Ovary (tissue), 9 donors: ENCODE data around the gene RNU6-9. TPM values are rescaled to one million over a fixed set of nuclear protein-coding genes. Genes with fewer than 3 reads are reported as not detected.
"Not testable (repeated sequence)": the region's sequence is repeated elsewhere in the genome, so short reads cannot be mapped to it uniquely, and the experiment has no call there.

ENCODE experiments used
- DNase-seq, 5 donors: peaks; one replicate each; pipeline ENCODE4 v3.0.0-alpha.2; 2019 to 2020
- H3K27ac ChIP-seq, 2 donors: fragments of 200-600 bp; one replicate each; pipeline versions ENCODE4 v1.5.1 to v1.8.0; 2019 to 2022
- H3K27me3 ChIP-seq: fragments of 200-600 bp; one replicate; pipeline ENCODE4 v1.8.0; 2022
- H3K36me3 ChIP-seq: fragments of 200-600 bp; sonication (generic); one replicate; pipeline ENCODE4 v1.5.1; 2019
- H3K4me1 ChIP-seq: one replicate; pipeline ENCODE4 v1.8.1; 2013; ENCODE audit warnings: mild to moderate bottlenecking, moderate library complexity; ENCODE audit not compliant: insufficient read depth
- H3K4me3 ChIP-seq: fragments of 200-600 bp; sonication (generic); one replicate; pipeline ENCODE4 v1.5.1; 2017
- H3K9me3 ChIP-seq, 2 donors: fragments of 200-600 bp in 1 of 2; sonication (generic) in 1 of 2; one replicate each; pipeline versions ENCODE4 v1.5.1 to v1.8.1; 2013 to 2019; ENCODE audit warnings: mild to moderate bottlenecking in 1 of 2, moderate library complexity in 1 of 2
- CTCF ChIP-seq, 3 donors: fragments of 450-650 bp in 2 of 3; fragments of 200-600 bp in 1 of 3; IDR thresholded peaks; one replicate each; pipeline versions ENCODE4 v1.5.1 to v1.8.0; 2016 to 2022; ENCODE audit warnings: antibody characterized with exemption in 3 of 3, mild to moderate bottlenecking in 1 of 3
- EP300 ChIP-seq: sonication (generic); formaldehyde crosslinking; IDR thresholded peaks from one replicate; pipeline ENCODE4 v1.6.1; 2017; ENCODE audit warnings: antibody characterized with exemption
- POLR2A ChIP-seq: fragments of 450-650 bp; IDR thresholded peaks from one replicate; pipeline ENCODE4 v1.6.1; 2017; ENCODE audit warnings: antibody characterized with exemption, mild to moderate bottlenecking, moderate library complexity
- WGBS, 3 donors: extraction: QIAGEN DNeasy Blood & Tissue Kit in 1 of 3; methylation state at CpG; one replicate each; pipeline versions ENCODE4 v1.1.5 to v1.1.7; 2013 to 2017; 5-methylcytosine and 5-hydroxymethylcytosine counted together
- intact Hi-C, 4 donors: fragments of 100-400 bp; cut with DNase I; formaldehyde crosslinking; loops; one replicate each; pipeline versions ENCODE4 v1.11.0 to v1.15.1; 2022 to 2023
- polyA plus RNA-seq, 2 donors: library from polyadenylated mRNA; stranded (reverse); fragments of 200-250 nt in 1 of 2; fragments of 350-450 nt in 1 of 2; fragmentation: Illumina TruSeq in 1 of 2; extraction: RNeasy Lipid Tissue Mini Kit (QIAGEN cat#74804) in 1 of 2; gene quantifications; one replicate each; pipeline ENCODE4 v1.2.3, GENCODE V29; 2013 to 2014
- total RNA-seq, 7 donors: library from RNA; depleted of rRNA in 2 of 7; stranded (reverse); fragments of >200 nt in 2 of 7; fragmentation: NEBNext Ultra II Directional in 3 of 7; extraction: Animal tissue kit (Norgen Biotek cat#: 25700) in 3 of 7; gene quantifications; one replicate each; pipeline versions ENCODE4 v1.1.0 to v1.2.4, GENCODE V29; 2016 to 2023
- donor health status: DM: no; HTN: no; CAD: no; lungs with moderate emphysema.
- donor health status: DM: no; HTN: no; CAD: no.
- donor health status: Bipolar disorder and iron deficiency.
- donor health status: DM: yes; HTN: yes; CAD: no.
- donor health status: DM: no; HTN: no; CAD: no.
- donor health status: DM: yes; HTN: yes; CAD: no.

RNU6-9 gene
- total and polyA plus RNA-seq, 9 donors = not detected

GRCh38 chr19:850979-851335, 42.3 kb upstream of the RNU6-9 start:
- H3K27ac ChIP-seq = peak overlapping the region; percentile 57 to 83
- intact Hi-C loops = loop anchor here in 2 of 4 donors (10.0 kb wide), 1 partner anchor 134 kb away; the partner anchor contains the start of gene WDR18 (in 2 of the 2)
- WGBS, 3 donors = 22 to 35% (median 24%) methylated on average over 12 to 13 of the region's 13 CpGs
- DNase-seq = no peak
- H3K4me3 ChIP-seq = no peak overlapping the region
- no peak for TF ChIP-seq CTCF (IDR thresholded peaks at IDR 0.05)
- TF ChIP-seq EP300 = no peak
- TF ChIP-seq POLR2A = no peak
- H3K9me3 ChIP-seq = no peaks in the 10 kb centered on the region
- peaks cover 5% of the 10 kb centered on the region for H3K4me1 ChIP-seq
- H3K36me3 ChIP-seq = no peaks in the 10 kb centered on the region
- H3K27me3 ChIP-seq = peaks cover 5% of the 10 kb centered on the region

- Histone ChIP-seq H3K4me1 (peaks cover 5% of the 10 kb centered on the region), H3K9me3 (no peaks in the 10 kb centered on the region), H3K27ac (peak within 1 kb of the TSS in 1 of 2 donors; percentile 83), H3K36me3 (no peaks in the 10 kb centered on the region), H3K27me3 (no peaks in the 10 kb centered on the region), H3K4me3 (no peak within 1 kb of the TSS)
- TF ChIP-seq POLR2A (no peak), EP300 (no peak), CTCF (IDR thresholded peaks at IDR 0.05) (no peak)
- peak in 2 of 5 donors; percentile 28 to 37 for DNase-seq
- intact Hi-C loops = loop anchor here in 2 of 4 donors (10.0 kb wide), 1 partner anchor 132 kb away; the partner anchor contains the start of gene WDR18 (in 2 of the 2)
- 59 to 75% (median 74%) methylated on average over 39 to 55 of the region's 55 CpGs for WGBS, 3 donors
These were observed 40.9 kb upstream of the RNU6-9 start, which contains the start of gene ELANE for GRCh38 chr19:852136-853013. Gene ELANE, plus strand, starts transcription at chr19:852303. Its CDS starts 26 bp downstream, at chr19:852329.

- TF ChIP-seq POLR2A (no peak), EP300 (no peak), CTCF (IDR thresholded peaks at IDR 0.05) (no peak)
- Histone ChIP-seq H3K4me1 (peaks cover 2% of the 10 kb centered on the region), H3K27me3 (no peaks in the 10 kb centered on the region), H3K36me3 (no peaks in the 10 kb centered on the region), H3K9me3 (no peaks in the 10 kb centered on the region), H3K27ac (no peak overlapping the region), H3K4me3 (no peak overlapping the region)
- DNase-seq = no peak
- WGBS, 3 donors = 13 to 26% (median 23%) methylated on average over 19 to 67 of the region's 67 CpGs
- intact Hi-C loops = loop anchor here in 2 of 4 donors (10.0 kb wide), 1 partner anchor 132 kb away; the partner anchor contains the start of gene WDR18 (in 2 of the 2)
These were observed 40.2 kb upstream of the RNU6-9 start for GRCh38 chr19:853014-853585.

- WGBS, 3 donors = 69 to 84% (median 80%) methylated on average over 9 to 12 of the region's 17 CpGs
- H3K36me3 ChIP-seq, H3K27me3 ChIP-seq, H3K4me3 ChIP-seq, H3K9me3 ChIP-seq, DNase-seq, H3K27ac ChIP-seq, H3K4me1 ChIP-seq: not testable (repeated sequence)
- intact Hi-C loops = loop anchor here in 2 of 4 donors (10.0 kb wide), 1 partner anchor 131 kb away; the partner anchor contains the start of gene WDR18 (in 2 of the 2)
These were observed 39.6 kb upstream of the RNU6-9 start for GRCh38 chr19:853614-854220.
